ENCODE results near the gene RXFP1.

RXFP1 gene

DNA sequence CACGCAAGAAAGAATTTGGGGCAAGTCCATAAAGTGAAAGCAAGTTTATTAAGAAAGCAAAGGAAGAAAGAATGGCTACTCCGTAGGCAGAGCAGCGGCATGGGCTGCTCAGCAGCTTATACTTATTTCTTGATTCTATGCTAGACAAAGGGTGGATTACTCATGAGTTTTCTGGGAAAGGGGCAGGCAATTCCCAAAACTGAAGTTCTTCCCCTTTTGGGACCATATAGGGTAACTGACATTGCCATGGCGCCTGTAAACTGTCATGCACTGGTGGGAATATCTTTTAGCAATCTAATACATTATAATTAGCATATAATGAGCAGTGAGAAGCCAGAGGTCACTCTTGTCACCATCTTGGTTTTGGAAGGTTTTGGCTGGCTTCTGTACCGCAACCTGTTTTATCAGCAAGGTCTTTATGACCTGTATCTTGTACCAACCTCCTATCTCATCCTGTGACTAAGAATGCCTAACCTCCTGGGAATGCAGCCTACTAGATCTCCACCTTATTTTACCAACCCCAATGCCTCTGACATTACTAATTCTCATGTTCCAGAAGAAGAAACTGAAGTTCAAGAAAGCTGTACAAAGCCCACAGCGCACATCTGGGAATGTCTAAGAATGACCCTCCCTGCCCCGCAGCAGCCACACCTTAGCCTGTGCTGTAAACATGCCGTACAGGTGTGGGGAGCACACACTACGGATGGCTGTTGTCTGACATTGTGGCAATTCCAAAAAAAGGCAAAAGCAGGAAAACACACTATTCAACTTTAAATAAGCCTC lies 18.6 kb downstream of the RXFP1 start:
- no peak for FAIRE-seq
- DNase-seq (ENCODE audit: insufficient read length, low spot score): no peak

DNA sequence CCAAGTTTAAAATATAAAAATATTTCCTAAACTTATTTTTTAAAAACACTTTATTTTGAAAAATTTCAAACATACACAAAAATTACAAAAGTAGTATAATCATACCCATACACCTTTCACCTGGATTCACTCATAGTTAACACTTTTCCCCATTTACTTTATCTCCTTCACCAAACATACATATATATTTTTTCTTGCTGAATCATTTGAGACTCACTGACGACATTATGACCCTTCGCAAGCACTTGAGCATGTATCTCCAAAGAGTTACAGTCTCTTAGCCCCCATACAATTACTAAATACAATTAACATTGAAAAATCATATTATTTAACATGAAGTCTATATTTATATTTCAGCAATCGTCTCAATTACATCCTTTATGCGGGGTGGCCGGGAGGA lies 19.8 kb downstream of the RXFP1 start:
- FAIRE-seq: no peak

DNA sequence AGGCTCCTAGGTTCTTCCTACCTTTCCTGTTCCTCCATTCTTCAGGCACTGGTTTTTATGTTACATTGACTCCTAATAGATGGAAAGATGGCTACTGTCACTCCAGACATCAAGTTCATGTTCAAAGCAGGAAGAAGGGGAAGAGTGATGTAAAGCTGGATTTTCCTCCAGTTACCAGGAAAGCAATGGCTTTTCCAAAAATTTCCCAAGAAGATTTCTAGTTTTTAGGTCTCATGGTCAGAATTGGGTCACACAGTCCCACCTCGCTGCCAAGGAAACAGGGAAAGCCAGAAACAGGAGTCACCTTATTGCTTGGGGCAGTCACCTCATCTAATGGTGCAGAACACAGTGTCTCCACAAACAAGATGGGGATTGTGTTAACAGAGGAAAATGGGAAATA lies 21.5 kb downstream of the RXFP1 start:
- FAIRE-seq: no peak

More for the DNA sequence above, 19.8 kb downstream of the RXFP1 start:
- DNase-seq (ENCODE audit: insufficient read length, low spot score): no peak

DNA sequence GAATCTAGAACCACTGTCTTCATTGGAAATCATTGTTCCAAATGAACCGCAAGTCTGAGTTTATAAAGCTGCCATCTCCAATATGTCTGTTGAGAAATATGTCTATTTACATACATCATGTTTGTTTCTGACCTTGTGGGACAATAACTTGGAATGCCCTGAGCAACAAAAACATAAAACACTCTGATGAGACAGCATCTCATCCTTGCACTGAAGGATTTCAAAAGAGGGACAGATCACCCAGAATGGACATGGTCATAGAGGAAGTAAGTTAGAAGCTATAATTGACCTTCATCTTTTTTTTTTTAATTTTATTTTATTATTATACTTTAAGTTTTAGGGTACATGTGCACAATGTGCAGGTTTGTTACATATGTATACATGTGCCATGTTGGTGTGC lies 22.5 kb downstream of the RXFP1 start:
- DNase-seq (ENCODE audit: insufficient read length, low spot score): no peak
- no peak for FAIRE-seq

More for the DNA sequence above, 21.5 kb downstream of the RXFP1 start:
- DNase-seq (ENCODE audit: insufficient read length, low spot score): no peak

DNA sequence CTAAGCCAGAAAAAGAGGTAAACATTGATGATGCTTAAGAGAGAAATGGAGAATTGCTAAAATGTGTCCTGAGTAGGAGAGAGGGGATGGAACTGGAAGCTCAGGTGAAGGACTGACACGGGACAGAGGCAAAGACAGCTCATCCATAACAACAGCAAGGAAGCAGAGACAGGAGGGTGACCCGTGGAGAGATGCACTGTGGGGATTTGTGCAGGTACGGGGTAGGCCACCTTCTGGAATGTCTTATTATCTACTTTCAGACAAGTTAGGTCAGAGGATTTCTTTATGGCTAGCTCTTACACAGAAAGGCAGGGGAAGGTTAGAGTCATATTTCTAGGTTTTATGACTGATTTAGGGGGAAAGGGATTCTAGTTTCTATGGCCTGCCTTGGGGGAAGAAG lies 31.7 kb downstream of the RXFP1 start:
- FAIRE-seq: no peak

DNA sequence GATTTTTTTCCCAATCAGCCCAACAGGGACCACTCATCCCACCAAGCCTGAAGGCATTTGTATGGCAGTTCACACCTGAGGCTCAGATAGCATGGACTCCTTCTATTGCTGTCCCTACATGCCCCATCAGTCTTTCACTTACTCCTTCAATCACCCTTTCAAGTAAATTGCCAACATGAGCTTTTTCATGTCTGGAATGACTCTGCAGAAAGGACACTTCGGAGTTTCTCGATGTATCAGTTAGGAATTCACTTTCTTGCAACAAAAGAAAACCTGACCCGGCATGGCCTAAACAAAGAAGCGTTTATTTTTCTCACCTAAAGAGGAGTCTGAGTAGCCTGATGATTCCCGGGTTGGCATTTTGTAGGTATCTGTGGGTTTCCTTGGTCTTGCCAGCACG lies 38.6 kb downstream of the RXFP1 start:
- no peak for DNase-seq (ENCODE audit: insufficient read length, low spot score)
- no peak for FAIRE-seq

More for the DNA sequence above, 31.7 kb downstream of the RXFP1 start:
- no peak for DNase-seq (ENCODE audit: insufficient read length, low spot score)

DNA sequence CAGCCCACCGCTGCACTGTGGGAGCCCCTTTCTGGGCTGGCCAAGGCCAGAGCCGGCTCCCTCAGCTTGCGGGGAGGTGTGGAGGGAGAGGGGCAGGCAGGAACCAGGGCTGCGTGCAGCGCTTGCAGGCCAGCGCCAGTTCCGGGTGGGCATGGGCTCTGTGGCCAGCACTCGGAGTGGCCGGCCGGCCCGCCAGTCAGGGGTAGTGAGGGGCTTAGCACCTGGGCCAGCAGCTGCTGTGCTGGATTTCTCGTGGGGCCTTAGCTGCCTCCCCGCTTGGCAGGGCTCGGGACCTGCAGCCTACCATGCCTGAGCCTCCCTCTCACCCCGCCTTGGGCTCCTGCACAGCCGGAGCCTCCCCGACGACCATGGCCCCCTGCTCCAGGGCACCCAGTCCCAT lies 45.2 kb downstream of the RXFP1 start:
- no peak for FAIRE-seq

DNA sequence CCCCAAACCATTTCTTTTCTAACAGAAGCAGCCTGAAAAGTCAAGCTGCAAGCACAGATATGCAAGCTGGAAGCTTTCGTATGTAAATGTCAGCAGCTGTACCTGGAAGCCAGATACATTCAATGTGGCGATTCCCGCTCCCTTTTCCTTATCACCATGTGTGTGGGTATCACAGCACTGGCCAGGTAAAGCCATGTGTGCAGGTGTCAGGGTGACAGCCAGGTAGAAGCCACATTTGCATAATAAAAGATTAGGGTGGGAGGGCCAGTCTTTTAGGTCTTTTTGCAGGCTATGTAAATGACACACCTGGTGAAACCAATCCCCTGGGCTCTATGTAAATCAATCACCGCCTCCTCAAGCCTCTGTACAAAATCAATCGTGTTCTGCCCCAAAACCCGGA lies 50.1 kb downstream of the RXFP1 start:
- DNase-seq (ENCODE audit: insufficient read length, low spot score): no peak
- FAIRE-seq: no peak

More for the DNA sequence above, 45.2 kb downstream of the RXFP1 start:
- no peak for DNase-seq (ENCODE audit: insufficient read length, low spot score)

DNA sequence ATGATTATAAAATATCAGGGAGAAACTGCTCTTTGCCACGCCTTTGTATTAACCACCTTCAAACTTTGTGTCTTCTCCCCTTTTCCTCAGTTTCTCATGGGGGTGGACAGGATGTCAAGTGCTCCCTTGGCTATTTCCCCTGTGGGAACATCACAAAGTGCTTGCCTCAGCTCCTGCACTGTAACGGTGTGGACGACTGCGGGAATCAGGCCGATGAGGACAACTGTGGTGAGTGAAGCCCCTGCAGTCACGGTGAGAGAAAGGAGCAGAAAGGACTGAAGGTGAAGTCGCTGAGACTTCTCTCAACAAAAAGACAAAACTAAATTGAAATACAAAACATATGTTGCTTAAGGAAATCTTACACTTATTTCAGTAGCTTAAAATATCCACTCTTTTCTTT lies 50.9 kb downstream of the RXFP1 start:
- no peak for DNase-seq (ENCODE audit: insufficient read length, low spot score)
- FAIRE-seq: no peak

DNA sequence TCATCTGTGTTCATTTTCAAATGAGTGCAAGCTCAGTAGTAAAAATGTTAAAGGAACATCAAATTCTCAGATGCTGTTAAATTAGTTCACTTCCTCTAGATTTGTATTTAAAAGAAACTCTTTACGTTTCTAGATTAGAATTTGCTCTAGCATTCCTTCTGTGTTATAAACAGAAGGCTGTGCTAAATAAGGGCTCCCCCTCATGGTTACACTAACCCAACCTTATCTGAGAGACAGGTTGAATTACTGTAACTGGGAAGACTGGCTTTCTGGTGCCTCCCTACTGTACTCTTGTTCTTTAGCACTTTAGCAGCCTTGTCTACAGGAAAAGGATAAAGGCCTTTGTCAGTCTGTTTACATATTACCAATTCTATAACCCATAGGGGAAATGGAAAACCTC lies 56.8 kb downstream of the RXFP1 start:
- FAIRE-seq (no peak), DNase-seq (ENCODE audit: insufficient read length, low spot score) (no peak)

DNA sequence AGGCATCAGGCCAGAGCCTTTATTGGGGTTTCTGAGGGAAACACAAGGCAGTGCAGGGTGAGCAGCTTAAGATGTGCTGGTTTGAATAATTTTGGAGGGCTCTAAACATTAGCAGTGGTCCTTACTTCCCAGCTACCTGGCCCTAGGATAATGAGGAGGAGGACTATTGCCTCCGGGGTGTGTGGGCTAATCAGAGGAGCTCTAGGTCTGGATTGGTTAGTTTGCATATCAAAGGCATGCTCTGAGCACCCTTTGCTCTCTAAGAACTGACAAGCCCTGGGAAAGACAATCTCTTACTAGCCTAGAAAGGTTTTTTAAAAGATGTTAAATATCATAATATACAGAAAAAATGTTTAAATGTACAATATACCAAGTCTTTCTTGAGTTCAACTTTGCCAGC lies 58.4 kb downstream of the RXFP1 start:
- no peak for DNase-seq (ENCODE audit: insufficient read length, low spot score)
- FAIRE-seq: no peak

DNA sequence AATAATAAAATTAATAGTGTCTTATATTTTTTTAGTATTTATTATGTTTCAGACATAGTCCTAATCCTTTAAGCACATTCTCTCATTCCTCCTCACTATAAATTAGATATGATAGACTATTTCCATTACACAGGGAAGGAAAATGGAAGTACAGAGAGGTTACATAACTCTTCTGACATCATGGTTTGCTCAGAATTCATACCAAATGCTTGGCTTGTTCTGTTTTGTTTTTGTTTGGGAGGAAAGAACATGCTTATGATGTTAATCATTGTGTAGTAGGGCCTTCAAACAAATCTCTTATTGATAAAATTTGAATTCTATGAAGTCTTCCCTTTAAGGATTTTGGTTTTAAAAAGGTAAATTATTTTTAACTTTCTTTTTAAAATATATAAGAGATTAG lies 59.5 kb downstream of the RXFP1 start:
- DNase-seq (ENCODE audit: insufficient read length, low spot score) (no peak), FAIRE-seq (no peak)

DNA sequence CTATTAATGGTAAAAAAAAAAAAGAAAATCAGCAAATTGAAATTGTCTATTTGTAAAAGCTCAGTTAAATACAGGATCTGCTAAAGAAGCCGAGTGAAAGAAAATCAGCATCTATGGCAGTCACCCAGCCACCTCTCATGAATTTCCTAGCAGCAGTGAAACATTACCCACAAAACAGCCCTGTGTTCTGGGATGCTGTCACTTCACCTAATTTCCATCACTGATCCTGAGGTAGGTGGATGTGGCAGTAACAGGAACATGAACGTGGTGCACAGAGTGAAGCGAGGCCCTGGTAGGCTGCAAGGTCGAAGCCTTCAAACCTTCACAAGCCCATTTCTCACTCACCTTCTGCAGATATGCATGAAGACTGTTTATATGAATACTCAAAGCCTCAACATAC lies 65.2 kb downstream of the RXFP1 start:
- no peak for FAIRE-seq
- DNase-seq (ENCODE audit: insufficient read length, low spot score): no peak

DNA sequence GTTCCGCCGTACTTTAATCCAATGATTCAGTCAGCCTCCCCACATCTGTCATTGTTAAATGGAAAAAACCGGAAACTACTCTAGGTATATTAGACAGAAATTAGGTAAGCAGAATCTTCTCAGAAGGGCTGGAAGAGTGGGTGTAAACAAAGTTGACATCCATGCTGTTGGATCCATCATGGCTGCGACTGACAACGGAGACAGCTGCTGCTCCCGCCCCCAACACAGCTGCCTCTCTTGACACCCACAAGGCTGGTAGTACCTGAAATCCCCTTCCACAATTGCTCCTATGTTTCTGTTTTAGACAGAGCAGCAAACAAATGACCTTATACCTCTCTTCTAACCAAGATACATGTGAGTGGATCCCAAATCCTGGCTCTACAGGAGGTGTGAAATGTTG lies 66.6 kb downstream of the RXFP1 start:
- DNase-seq (ENCODE audit: insufficient read length, low spot score): no peak
- FAIRE-seq: no peak

DNA sequence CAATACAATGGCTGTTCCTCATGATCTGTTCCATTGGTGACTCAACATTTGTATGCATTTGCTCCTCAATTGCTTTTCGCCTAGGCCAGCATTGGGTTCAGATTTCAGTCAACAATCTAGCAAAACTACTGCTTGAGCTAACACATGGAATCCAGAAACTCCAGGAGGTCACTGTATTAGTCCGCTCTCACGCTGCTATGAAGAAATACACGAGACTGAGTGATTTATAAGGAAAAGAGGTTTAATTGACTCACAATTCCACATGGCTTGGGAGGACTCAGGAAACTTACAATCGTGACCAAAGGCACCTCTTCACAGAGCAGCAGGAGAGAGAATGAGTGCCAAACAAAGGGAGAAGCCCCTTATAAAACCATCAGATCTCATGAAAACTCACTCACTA lies 67.1 kb downstream of the RXFP1 start:
- FAIRE-seq (no peak), DNase-seq (ENCODE audit: insufficient read length, low spot score) (no peak)

DNA sequence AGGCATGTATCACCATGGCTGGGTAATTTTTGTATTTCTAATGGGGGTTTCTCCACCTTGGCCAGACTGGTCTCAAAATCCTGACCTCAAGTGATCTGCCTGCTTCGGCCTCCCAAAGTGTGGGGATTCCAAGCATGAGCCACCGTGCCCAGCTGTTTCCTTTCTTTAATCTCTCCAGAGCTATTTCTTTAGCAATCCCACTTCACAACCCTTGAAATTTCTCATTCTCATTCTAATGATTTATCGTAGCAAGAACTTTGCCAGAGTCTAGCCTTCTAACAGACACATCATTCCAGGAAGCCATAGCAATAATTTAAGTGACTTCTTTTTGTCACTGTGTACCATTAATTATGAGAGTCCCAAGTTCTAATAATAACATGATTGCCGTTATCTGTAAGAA lies 68.6 kb downstream of the RXFP1 start:
- FAIRE-seq (no peak), DNase-seq (ENCODE audit: insufficient read length, low spot score) (no peak)

DNA sequence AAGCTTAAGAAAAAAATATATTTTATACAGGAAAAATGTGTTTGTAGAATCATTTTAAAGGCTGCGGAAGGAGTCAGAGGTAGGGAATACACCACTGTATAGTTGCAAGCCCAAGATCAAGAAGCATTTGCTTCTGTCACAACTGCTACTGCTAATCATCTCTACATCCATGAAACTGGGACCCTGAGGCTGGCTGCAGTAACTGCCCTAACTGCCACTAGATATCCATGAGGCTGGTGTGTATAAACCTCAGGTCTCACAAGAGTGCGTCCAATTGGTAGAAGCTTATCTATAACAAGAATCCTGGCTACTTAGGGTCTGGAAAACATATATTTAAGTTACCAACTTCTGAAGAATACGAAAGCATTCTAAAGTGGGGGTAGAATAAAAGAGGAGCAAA lies 69.1 kb downstream of the RXFP1 start:
- no peak for FAIRE-seq

DNA sequence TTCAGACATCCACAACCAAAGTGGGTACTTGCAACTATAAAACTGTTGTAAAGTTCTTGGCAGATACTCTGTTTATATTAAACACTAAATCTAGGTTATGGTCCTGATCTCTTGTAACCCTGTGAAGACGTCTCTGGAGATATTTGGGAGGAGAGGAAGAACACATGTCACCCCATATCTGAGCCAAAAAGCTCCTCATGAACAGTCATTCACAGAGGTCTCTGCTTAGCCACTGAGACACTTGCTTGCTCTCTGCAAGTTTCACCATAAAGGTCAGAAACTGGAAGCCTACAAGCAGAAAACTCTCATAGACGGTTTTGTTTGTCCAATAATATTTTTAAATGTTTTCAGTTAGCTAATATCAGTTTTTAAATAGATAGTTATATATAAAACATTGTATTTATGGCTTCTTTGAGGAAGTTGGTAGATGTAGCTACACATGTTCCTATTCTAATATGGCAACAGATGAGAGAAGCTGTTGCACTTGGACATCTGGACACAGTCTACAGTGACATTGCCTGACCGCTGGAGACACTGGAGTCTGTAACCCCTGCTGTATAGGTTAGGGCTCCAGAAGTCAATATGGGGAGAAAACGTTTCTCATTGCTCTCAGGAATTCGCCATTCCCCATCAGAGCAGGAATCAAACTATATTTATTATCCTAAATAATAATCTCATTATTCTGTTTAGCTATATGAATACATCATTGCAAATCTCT lies 76.4 kb downstream of the RXFP1 start:
- no peak for DNase-seq (ENCODE audit: insufficient read length, low spot score)
- no peak for FAIRE-seq

More for the DNA sequence above, 69.1 kb downstream of the RXFP1 start:
- no peak for DNase-seq (ENCODE audit: insufficient read length, low spot score)

DNA sequence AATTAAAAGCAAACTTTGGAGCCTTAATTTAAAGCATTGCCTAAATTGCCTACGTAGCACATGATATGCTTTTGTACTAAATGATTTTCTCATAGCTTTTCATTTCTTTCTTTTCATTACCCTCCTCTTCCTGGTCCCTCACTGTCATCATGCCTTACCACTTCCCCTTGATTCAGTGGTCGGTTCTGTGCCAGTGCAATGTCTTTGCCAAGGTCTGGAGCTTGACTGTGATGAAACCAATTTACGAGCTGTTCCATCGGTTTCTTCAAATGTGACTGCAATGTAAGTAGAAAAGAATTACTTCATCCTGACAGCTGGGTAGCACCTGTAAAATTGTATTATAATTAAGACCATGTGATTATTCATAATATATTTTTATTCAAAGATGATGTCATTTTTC lies 77.5 kb downstream of the RXFP1 start:
- FAIRE-seq: no peak
- DNase-seq (ENCODE audit: insufficient read length, low spot score): no peak

DNA sequence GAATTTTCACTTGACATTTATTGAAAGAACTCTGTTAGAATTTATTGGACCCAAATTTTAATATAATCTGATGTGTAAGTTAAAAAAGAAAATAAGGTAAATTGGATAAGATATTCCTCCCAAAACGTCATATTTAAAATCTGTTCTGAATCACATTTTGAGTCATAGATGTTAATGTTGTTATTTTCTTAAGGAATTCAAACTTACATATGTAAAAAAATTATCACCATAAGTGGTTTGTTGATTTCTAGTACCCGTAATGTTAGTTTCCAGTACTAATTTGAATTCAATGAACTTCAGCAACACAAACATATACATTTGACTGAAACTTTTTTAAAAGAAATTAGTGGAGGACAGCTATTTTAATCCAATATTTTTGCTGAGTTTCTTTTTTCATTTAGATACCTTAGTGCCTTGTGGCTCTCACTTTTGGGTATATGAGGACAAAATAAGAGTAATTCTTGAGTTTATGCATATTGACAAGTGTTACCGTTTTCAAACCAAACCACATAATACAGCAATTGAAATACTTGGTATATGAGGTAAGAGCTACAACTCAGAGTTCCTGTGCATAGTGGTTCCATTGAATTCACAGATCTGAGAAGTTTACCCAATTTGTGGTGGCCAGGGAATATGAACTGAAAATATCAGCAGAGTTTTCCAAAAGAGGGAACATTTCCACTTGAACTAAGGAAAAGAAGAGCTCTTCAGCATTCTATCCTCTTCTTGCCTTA lies 78.2 kb downstream of the RXFP1 start:
- FAIRE-seq (no peak), DNase-seq (ENCODE audit: insufficient read length, low spot score) (no peak)

DNA sequence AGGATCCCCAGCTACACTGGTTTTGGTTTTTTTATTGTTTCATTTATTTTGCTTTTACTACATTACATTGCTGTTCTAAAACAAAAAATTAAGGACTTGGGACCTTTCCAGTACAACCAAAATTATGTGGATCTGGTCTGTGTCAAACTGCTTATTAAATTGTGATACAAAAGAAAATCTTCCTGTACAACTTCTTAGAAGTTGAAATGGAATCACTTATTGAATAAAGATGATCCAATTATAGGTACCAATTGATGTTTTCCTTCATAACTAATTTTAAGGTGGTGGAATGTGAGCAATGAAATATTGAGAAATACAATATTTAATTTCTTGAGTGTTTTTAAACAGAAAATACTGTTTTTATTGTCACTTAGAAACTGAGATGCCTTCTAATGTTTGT lies 82.7 kb downstream of the RXFP1 start:
- FAIRE-seq: no peak
- DNase-seq (ENCODE audit: insufficient read length, low spot score): no peak

DNA sequence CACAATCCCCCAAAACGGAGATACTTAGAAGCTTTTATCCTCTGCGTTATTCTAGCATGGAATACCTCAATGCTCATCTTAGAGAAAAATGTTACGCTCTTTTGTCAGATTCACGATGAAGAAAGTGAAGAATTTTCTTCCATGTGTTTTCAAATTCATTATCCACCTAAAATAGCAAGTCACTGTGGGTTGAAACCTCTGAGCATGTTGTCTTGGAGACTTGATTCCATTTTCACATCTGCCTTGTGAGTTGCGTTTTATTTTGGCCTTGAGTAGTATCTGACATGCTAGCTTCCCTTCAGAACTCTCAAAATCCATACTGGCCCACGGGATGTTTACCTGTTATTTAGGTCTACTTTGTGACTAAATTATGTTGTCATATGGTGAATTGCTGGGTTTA lies 83.7 kb downstream of the RXFP1 start:
- FAIRE-seq (no peak), DNase-seq (ENCODE audit: insufficient read length, low spot score) (no peak)

All from GM19239 (cell line).